Heart left ventricle (tissue), 16 donors: Measurements from ENCODE around the gene FOXJ3. TPM values are rescaled to one million over a fixed set of nuclear protein-coding genes. Genes with fewer than 3 reads are reported as not detected.

Source experiments
- ATAC-seq, 4 donors: fragments of 200-7000 bp; cut with Tn5 transposase; one replicate each; pipeline ENCODE4 v1.9.1; 2020 to 2022; ENCODE audit warnings: moderate library complexity in 4 of 4, mild to moderate bottlenecking in 3 of 4, moderate number of reproducible peaks in 1 of 4
- DNase-seq, 5 donors: peaks; one replicate each; pipeline ENCODE4 v3.0.0-alpha.2; 2020
- H3K27ac ChIP-seq, 12 donors: fragments of 200-600 bp; sonication (generic) in 4 of 12; one replicate each; pipeline versions ENCODE4 v1.5.0 to v1.8.0; 2016 to 2022; ENCODE audit warnings: mild to moderate bottlenecking in 2 of 12
- H3K27me3 ChIP-seq, 9 donors: fragments of 200-600 bp; sonication (generic) in 2 of 9; one replicate each; pipeline versions ENCODE4 v1.5.1 to v1.8.0; 2016 to 2022; ENCODE audit warnings: mild to moderate bottlenecking in 3 of 9
- H3K36me3 ChIP-seq, 9 donors: fragments of 200-600 bp; sonication (generic) in 2 of 9; one replicate each; pipeline versions ENCODE4 v1.5.0 to v1.8.0; 2018 to 2022; ENCODE audit warnings: mild to moderate bottlenecking in 2 of 9
- H3K4me1 ChIP-seq, 12 donors: fragments of 200-600 bp; sonication (generic) in 4 of 12; one replicate each; pipeline versions ENCODE4 v1.5.0 to v1.8.0; 2016 to 2022; ENCODE audit warnings: mild to moderate bottlenecking in 3 of 12
- H3K4me3 ChIP-seq, 12 donors: fragments of 200-600 bp; sonication (generic) in 4 of 12; one replicate each; pipeline versions ENCODE4 v1.5.0 to v1.8.0; 2017 to 2022; ENCODE audit warnings: mild to moderate bottlenecking in 9 of 12, moderate library complexity in 4 of 12
- H3K9me3 ChIP-seq, 12 donors: fragments of 200-600 bp; sonication (generic) in 4 of 12; one replicate each; pipeline versions ENCODE4 v1.5.0 to v1.8.0; 2016 to 2022; ENCODE audit warnings: mild to moderate bottlenecking in 1 of 12
- POLR2A ChIP-seq, 2 donors: fragments of 450-650 bp; IDR thresholded peaks; one replicate each; pipeline ENCODE4 v1.6.1; 2017; ENCODE audit warnings: antibody characterized with exemption in 2 of 2, mild to moderate bottlenecking in 2 of 2, moderate library complexity in 2 of 2
- WGBS, 4 donors: extraction: QIAGEN DNeasy Blood & Tissue Kit in 2 of 4; methylation state at CpG; one replicate each; pipeline versions ENCODE4 v1.1.5 to v1.1.7; 2013 to 2018; 5-methylcytosine and 5-hydroxymethylcytosine counted together
- intact Hi-C, 10 donors: fragments of 100-400 bp; cut with DNase I; formaldehyde crosslinking; loops; one replicate each; pipeline versions ENCODE4 v1.11.1 to v1.14.2; 2022
- polyA plus RNA-seq, 2 donors: library from polyadenylated mRNA; stranded (reverse); fragments of 200-250 nt; gene quantifications; one replicate each; pipeline ENCODE4 v1.2.3, GENCODE V29; 2013
- total RNA-seq, 9 donors: library from RNA; depleted of rRNA in 2 of 9; stranded (reverse); fragments of >200 nt in 2 of 9; fragmentation: NEBNext Ultra II Directional in 3 of 9; extraction: Animal tissue kit (Norgen Biotek cat#: 25700) in 3 of 9; gene quantifications; one replicate each; pipeline versions ENCODE4 v1.1.0 to v1.2.4, GENCODE V29; 2016 to 2023
- TF ChIP-seq, protein P1 (sequence below), 12 donors: fragments of 200-600 bp; sonication (generic) in 4 of 12; IDR thresholded peaks; one replicate each; pipeline versions ENCODE4 v1.5.0 to v1.8.0; 2018 to 2022; ENCODE audit warnings: antibody characterized with exemption in 12 of 12, mild to moderate bottlenecking in 5 of 12
- donor health status: ischemic (EF 13 %, LVEDD 7.1; RV severe dilation, severe dysfunction).
- donor health status: healthy with polysubstance abuse.
- donor health status: DM: no; HTN: yes; CAD: no.
- donor health status: DM: no; HTN: no; CAD: no.
- donor health status: ischemic (EF 25% LVEDD 6.9; RV normal size, moderate dysfunction).
- donor health status: ischemic (EF 25% LVEDD 5.7; RV mildly dilated, moderate dysfunction).
- donor health status: healthy.
- donor health status: DM: yes; HTN: yes; CAD: no.
- donor health status: ischemic (EF 35%, LVEDD 5.7; RV mildly dilated, moderate dysfunction).
- donor health status: nonischemic (EF 11% LVEDD 7.7; RV severe dilation, severe dysfunction).
- donor health status: DM: yes; HTN: yes; CAD: no.
- donor health status: PGD.
- donor health status: ischemic (EF 29% LVEDD 5.4; RV normal size, mild dysfunction).
- donor health status: nonischemic (EF 23%, LVEDD 6.1; RV moderate dilation, normal function).

The FOXJ3 gene
- total and polyA plus RNA-seq, 11 donors = 10.8 to 48.8 (median 36.4) TPM

DNA sequence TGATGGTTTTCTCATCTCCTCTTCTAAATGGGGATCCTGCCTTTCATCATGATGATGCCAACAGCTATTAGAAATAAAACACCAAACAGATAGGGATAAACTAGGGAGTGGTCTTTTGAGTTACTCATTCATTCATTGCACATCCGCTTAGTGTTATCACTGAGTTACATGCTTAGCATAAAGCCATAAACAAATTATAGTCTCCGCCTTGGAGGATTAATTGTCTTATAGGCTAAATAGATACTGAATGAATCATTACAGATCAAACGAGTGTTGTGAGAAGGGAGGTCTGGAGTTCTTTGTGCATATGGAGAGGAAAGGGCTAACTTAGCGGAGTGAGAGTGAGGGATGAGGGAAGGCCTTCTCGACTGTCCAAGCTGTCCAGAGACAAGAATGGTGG lies 201.6 kb downstream of the FOXJ3 start:
- ATAC-seq (no peak), DNase-seq (no peak)
- intact Hi-C loops = no loop called here
- 83 to 89% (median 84%) methylated on average over 5 of the region's 5 CpGs for WGBS, 4 donors
- Histone ChIP-seq H3K4me3 (no peak overlapping the region), H3K27ac (no peak overlapping the region), H3K9me3 (no peaks in the 10 kb centered on the region), H3K36me3 (no peaks in the 10 kb centered on the region), H3K27me3 (peaks cover 0 to 5% (median 0%) of the 10 kb centered on the region in 9 donors), H3K4me1 (no peaks in the 10 kb centered on the region)
- TF ChIP-seq POLR2A (IDR thresholded peaks at IDR 0.05) = no peak
- TF ChIP-seq, protein P1, sequence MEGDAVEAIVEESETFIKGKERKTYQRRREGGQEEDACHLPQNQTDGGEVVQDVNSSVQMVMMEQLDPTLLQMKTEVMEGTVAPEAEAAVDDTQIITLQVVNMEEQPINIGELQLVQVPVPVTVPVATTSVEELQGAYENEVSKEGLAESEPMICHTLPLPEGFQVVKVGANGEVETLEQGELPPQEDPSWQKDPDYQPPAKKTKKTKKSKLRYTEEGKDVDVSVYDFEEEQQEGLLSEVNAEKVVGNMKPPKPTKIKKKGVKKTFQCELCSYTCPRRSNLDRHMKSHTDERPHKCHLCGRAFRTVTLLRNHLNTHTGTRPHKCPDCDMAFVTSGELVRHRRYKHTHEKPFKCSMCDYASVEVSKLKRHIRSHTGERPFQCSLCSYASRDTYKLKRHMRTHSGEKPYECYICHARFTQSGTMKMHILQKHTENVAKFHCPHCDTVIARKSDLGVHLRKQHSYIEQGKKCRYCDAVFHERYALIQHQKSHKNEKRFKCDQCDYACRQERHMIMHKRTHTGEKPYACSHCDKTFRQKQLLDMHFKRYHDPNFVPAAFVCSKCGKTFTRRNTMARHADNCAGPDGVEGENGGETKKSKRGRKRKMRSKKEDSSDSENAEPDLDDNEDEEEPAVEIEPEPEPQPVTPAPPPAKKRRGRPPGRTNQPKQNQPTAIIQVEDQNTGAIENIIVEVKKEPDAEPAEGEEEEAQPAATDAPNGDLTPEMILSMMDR (IDR thresholded peaks at IDR 0.05) = no peak

DNA sequence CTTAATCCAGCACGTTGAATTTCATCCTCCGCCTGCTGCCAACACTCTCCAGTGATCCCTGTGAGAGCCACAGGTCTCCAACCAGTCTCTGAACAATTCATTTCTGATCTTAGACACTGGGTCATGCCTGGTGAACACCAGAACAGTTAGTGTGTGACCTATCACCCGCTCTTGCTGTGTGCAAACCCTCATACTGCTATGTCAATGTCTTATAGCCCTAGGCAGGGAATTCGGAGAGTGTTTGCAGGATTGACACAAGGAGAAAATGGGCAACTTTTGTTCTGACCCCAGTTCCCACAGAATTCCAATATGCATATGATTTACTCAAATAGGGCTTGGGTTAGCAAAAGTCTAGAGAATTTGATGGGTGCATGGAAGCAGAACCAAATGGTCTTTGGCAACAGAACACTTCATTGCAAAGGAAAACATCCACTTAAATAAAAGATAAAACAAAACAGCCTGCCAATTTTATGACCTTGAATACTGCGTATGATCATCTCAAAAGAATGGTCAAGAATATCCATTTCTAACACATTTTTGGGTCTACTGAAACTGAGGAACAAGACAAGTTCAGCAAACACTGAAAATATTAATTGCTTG lies 204.9 kb downstream of the FOXJ3 start:
- intact Hi-C loops = no loop called here
- Histone ChIP-seq H3K27ac (no peak overlapping the region), H3K4me3 (no peak overlapping the region), H3K4me1 (no peaks in the 10 kb centered on the region), H3K36me3 (no peaks in the 10 kb centered on the region), H3K9me3 (no peaks in the 10 kb centered on the region), H3K27me3 (peaks cover 0 to under 1% (median 0%) of the 10 kb centered on the region in 9 donors)
- DNase-seq (no peak), ATAC-seq (no peak)
- 77 to 80% (median 79%) methylated on average over 5 of the region's 5 CpGs for WGBS, 4 donors
- no peak for TF ChIP-seq POLR2A (IDR thresholded peaks at IDR 0.05)
- TF ChIP-seq, protein P1 (IDR thresholded peaks at IDR 0.05) = no peak

DNA sequence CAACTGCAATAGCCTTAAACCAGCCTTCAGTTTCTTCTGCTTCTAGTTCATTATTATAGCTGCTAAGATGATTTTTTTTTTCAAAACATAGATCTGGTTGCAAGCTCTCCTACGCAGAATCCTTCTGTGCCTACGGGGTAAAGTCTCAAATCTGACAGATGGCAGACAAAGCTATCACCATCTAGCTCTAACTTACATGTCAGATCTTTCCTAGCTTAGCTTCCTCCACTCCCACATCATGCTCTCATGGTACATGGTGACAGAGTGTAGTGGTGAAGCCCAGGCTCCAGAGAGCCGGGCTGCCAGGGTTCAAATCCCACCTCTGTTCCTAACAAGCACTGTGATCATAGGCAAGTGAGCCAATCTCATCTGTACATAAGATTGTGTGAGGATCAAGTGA lies 206.1 kb downstream of the FOXJ3 start:
- H3K4me1 ChIP-seq = no peaks in the 10 kb centered on the region
- H3K36me3 ChIP-seq = no peaks in the 10 kb centered on the region
- H3K27ac ChIP-seq = no peak overlapping the region
- DNase-seq = no peak
- ATAC-seq = no peak
- 71 to 78% (median 74%) methylated on average over 3 of the region's 3 CpGs for WGBS, 4 donors
- intact Hi-C loops = loop anchor here in 1 of 10 donors (10.0 kb wide), 1 partner anchor 74 kb away; no protein-coding TSS in a partner anchor
- TF ChIP-seq, protein P1 (IDR thresholded peaks at IDR 0.05) = no peak
- no peak for TF ChIP-seq POLR2A (IDR thresholded peaks at IDR 0.05)
- H3K9me3 ChIP-seq = no peaks in the 10 kb centered on the region
- H3K4me3 ChIP-seq = no peak overlapping the region
- H3K27me3 ChIP-seq = no peaks in the 10 kb centered on the region

DNA sequence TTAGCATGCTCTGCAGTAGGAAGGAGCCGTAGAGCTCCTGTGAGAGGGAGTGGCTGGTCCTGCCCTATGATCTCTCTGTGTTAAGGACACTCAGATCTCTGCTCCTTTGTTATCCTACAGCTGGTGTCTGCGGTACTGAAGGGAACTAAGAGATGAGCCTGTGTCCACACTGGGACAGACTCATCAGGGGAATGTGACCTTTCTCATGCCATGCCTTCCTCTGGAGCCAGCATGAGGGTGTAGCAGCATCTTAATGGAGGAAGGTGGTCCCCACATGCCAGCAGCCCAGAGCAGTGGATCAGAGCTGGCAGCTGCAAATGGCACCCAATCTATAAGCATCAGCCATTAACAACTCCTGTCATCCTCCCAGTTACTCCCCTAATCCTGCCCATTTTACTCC lies 206.5 kb downstream of the FOXJ3 start:
- no peak for DNase-seq
- H3K4me3 ChIP-seq = no peak overlapping the region
- H3K36me3 ChIP-seq = no peaks in the 10 kb centered on the region
- intact Hi-C loops = loop anchor here in 1 of 10 donors (10.0 kb wide), 1 partner anchor 74 kb away; no protein-coding TSS in a partner anchor
- no peak for ATAC-seq
- TF ChIP-seq, protein P1 (IDR thresholded peaks at IDR 0.05) = no peak
- no peak for TF ChIP-seq POLR2A (IDR thresholded peaks at IDR 0.05)
- no peaks in the 10 kb centered on the region for H3K9me3 ChIP-seq
- no peaks in the 10 kb centered on the region for H3K4me1 ChIP-seq
- H3K27ac ChIP-seq = no peak overlapping the region
- WGBS, 4 donors = 44 to 75% (median 64%) methylated on average over 2 of the region's 2 CpGs
- no peaks in the 10 kb centered on the region for H3K27me3 ChIP-seq
